ENCODE measurements around the gene PBX1.
"Not testable (repeated sequence)": the region's sequence is repeated elsewhere in the genome, so short reads cannot be mapped to it uniquely, and the experiment has no call there.

PBX1 gene

DNA sequence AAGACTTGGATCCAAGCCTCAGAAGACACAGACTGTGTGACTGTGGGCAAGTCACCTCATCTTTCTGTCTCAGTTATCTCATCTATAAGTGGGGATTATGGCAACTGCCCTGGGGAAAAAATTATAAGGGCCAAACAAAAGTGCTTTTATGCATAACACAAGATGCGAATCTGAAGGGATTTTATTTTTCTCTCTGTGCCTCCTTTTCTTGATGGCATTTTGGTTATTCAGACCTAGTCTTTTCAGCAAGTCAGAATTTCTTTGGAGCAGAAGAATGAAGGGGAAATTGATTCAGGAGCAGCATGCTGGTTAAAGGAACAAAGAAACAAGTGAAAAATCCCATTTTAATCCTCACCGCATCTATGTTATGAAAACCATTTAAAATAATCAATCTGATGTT lies 86.9 kb downstream of the PBX1 start:
- DNase-seq: no peak

- no peak for DNase-seq
Measured at GRCh38 chr1:164647211-164647610, 88.2 kb downstream of the PBX1 start.

GRCh38 chr1:164648636-164649035 lies 89.7 kb downstream of the PBX1 start:
- no peak for DNase-seq

DNA sequence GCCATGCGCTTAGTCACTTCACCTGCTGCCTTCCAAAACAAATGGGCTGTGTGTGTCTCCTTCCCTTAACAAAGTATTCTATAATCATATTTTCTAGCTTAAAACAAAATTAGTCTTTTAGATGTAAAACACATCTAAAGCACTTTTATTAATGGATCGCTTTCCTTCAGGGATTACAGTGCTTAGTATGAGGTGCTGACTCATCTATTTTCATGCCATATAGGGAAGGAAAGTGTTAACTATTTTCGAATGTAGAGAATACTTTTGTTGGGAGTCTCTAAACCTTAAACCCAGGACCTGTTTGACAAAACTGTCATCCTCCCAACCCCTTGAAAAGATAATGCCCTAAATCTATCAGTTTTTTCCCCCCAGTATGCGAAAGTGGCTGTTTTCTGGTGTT lies 90.2 kb downstream of the PBX1 start:
- DNase-seq: no peak

- DNase-seq: no peak
Measured at GRCh38 chr1:164650531-164650930, 91.5 kb downstream of the PBX1 start.

- no peak for DNase-seq
Measured at GRCh38 chr1:164651351-164651951, 92.5 kb downstream of the PBX1 start.

DNA sequence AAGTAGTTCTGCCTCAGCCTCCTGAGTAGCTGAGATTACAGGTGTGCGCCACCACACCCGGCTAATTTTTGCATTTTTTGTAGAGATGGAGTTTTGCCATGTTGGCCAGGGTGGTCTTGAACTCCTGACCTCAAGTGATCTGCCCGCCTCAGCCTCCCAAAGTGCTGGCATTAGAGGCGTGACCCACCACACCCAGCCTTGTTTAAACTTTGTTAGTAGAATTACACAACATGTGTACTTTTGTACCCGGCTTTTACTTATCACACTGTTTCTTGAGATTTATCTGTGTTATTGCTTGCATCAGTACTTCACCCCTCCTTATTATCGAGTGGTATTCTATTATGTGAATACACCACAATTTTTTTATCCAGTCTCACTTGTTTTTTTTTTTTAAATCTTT lies 94.0 kb downstream of the PBX1 start:
- DNase-seq: not testable (repeated sequence)

- no peak for DNase-seq
Measured at GRCh38 chr1:164653705-164654104, 94.7 kb downstream of the PBX1 start.

GRCh38 chr1:164654200-164654599 lies 95.2 kb downstream of the PBX1 start:
- DNase-seq: no peak

GRCh38 chr1:164658864-164659263 lies 99.9 kb downstream of the PBX1 start:
- no peak for DNase-seq

DNA sequence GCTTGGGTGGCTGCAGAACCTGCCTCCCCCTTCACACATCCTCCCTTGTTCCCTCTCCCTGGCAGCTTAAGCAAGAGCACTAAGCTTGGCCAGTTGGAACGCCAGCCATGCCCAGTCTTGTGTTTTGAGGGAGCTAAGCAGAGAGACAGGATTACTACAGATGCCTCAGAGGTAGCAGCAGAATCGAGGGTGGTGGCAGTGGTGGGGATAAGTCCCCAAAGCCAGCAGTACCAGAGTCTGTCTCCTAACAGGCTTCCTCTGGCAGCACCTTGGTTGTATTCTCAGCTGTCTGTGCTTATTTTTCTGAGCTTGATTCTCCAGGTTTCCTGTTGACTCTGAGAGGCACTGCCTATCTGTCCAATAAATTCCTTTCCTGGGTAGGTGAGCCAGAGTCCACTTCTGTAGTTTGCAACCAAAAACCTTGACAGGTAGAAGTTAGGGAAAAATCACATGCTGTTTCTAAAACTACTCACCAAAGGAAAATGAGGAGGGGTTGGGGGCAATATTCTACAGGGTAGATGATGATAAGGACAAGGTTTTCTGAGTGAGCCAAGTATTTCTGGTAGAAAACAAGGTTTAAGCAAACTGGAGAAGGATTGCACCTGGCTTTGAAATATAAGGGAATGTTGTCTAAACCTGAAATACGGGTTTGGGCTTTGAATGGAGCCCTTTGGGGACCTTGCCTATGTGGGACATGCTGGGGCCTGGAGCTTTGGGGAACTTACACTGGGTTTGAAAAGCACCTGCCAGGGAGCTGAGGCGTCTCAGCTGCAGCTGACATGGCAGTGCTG lies 100.8 kb downstream of the PBX1 start:
- no peak for DNase-seq

DNA sequence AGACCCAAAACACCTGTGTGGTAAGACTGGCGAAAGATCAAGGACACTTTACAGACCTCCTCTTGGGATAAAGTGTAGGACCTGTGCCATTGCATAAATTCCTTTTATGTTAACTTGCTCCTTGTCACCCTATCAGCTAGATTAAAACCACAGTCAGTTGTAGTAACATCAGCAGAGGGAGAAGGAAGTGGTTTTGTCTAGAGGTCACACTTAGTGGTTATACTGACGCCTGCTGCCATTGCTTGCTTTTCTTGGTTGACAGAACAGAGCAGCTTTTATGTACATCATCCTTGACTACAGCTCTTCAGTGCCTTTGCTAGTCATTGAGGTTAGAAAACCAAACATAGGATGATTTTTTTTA lies 101.4 kb downstream of the PBX1 start:
- DNase-seq: no peak

- DNase-seq: no peak
Measured at GRCh38 chr1:164660775-164661174, 101.8 kb downstream of the PBX1 start.

DNA sequence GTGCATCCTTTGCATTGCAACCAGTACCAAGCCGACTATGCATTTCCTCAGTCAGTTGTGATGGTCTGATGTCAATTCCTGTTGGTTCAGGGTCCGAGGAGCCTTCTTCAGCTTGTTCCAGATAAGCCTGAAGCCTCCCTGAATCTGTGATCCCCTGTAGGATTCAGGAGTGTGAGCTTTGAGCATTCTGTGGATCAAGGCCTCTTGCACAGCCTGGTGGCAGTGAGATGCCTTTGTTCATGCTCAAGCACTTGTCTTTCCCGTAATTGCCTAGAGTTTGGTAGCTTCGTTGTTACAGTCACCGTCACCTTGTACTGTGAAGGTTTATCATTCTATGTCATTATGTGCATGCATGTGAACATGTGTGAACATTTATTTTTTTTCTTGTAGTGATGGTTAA lies 103.5 kb downstream of the PBX1 start:
- no peak for DNase-seq

- no peak for DNase-seq
Measured at GRCh38 chr1:164662955-164663354, 104.0 kb downstream of the PBX1 start.

- DNase-seq: no peak
Measured at GRCh38 chr1:164664127-164664526, 105.1 kb downstream of the PBX1 start.

DNA sequence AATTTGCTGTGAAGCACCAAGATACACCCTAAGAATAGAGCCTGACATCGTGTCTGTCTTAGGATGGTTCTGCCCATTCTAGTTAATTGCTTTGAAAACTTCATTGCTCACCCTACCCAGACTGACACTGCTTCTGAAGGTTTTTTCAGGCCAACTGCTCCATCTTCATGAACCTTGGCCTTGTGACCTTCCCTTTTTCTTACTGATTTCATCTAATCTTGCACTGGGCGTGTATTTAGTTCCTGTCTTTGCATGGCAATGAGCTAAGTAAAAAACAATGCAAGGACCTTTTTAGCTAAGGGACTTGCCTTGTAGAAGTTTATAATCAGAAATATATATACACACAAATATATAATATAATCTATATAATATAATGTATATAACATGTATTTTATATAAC lies 108.0 kb downstream of the PBX1 start:
- no peak for DNase-seq

GRCh38 chr1:164667600-164667999 lies 108.6 kb downstream of the PBX1 start:
- DNase-seq: no peak

DNA sequence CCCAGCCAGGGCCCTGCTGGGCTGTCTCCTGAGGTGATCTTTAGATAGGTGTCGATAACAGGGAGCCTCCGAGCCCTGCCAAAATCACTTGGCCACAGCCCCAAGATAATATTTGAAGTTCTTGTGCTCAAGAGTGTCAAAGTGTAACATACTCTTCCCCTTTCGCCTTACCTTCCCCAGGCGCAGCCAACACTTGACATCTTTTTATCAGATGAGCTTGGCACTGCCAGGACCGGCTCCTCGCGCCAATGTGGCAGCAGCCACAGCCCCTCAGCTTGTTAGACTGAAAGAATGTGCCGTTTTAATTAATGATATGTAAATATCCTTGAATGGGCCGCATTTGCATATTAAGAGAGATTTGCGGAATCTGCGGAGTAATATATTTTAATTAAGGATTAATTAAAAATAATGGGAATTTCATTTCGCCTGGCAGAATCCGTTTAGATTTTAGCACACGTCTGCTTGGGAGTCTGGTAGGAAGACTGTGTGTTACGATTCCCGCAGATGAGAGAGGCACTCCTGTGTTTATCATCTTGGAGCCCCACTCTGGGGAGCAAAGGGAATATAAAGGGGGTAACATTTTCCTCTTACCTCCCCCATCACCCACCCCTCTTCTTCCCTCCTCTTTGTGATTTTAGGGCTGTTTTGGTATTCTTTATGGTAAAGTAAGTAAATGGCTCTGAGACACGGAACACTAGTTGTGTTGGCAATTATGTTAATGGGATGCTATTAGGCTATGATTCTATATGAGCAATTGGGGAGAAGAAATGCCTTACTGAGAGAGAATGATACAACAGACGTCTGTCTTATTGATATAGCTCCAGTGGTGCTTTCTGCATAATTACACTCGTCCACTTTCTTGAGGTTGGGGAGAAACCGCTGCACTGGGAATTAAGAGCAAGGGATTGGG lies 109.8 kb downstream of the PBX1 start:
- no peak for DNase-seq

DNA sequence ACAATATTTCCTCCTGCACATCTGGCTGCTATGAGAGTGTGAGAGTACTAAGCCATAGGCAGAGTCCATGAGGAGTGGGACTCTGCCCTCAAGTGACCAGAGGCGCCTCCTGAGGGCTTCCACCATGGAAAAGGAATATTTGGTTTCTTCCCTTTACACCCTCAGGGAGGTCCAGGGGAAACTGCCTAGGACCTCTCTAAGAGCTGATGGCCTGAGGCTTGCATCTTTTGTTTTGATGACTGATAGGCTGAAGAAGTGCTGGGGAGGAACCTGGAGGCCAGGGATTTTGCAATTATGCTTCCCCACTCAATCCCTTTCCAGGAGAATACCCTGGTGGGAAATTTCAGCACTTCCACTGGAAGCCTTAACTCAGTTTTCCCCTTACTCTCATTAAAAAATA lies 111.0 kb downstream of the PBX1 start:
- DNase-seq: no peak

DNA sequence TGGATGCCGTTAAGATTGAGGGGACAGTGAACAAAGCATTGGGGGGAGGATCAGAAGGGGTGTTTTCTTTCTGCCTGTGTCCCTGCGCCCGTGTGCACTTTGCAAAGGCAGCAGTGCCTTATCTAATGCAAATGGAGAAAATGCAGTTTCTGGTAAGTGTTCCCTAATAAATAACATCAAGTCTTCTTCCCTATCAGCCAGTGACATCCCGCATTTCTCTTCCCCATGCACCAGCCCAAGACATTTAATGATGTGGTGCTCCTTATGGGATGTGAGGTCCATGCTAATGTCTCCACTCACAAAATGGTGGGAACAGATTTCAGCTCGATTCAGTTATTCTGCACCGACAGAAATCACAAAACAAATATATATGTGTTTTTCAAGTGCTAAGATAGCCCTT lies 111.8 kb downstream of the PBX1 start:
- DNase-seq: no peak

- no peak for DNase-seq
Measured at GRCh38 chr1:164671323-164671965, 112.5 kb downstream of the PBX1 start.

DNA sequence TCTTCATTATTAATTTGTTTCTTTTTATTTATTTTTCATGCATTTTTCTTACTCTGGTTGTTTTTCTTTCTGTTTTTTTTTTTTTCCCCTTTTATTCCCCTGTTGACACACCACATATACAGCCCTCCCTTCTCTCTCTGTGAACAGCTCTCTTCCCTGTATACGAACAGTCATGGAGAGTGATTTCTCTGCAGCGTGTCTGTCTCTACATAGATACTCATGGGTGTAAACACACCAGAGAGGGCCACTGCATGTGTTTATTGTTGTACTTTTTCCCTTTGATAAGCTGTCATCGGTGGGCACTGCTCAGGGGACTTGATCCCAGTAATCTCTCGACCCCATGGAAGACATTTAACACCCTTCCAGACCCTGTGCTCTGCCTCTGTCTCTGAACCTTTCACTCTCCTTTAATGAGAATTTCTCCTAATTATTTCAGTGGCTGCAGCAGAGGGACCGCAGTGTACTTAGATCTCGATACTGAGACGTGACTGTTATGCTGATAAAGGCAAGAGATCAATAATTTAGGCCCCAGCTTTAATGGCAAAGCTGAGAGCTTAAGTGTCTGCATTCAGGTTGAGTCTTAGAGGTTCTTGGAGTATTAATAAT lies 113.1 kb downstream of the PBX1 start:
- DNase-seq: no peak
